ENCODE measurements around the gene TECPR2.

TECPR2 gene

DNA sequence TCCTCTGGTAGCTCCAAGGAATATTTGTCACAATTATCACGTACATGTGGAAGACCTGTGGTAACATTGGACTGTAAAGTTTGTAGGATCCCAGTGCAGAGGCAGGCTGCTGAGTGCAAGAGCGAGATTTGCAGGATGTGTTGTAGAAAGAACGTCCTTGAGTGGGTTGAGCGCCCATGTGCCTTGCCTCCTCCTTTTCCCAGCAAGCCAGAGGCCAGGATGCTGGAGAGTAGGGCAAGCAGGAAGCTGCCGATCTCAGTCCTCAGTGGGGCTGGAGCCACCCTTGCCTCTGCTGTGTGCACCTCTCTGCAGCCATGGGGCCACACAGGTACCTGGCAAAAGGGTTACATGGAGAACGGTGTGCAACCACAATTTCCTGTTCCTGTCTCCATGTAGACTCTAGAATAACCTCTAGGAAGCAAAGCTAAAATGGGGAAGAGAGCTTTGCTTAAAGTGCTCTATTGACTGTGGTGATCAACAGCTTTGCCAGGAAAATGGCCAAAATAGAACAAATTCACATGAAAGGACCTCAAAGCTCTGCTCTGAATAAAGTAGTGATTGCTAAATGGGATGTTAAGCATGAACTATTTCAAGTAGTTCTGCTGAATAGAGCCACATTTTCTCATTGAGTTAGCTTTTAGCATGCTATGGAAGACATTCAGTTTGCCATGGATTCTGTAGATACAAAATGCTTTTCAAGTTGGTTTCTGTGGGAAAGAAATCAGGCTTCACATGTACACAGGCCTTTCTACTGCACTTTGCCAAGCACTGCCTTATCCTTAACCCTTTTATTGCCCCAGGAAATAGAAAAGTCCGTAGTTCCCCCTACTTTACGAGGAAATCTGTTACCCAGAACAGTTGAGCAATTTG is 109.4 kb downstream of the TECPR2 start:
- no peak for DNase-seq (ENCODE audit: low read depth)

GRCh38 chr14:102472791-102473150 is 110.0 kb downstream of the TECPR2 start:
- DNase-seq (ENCODE audit: low read depth): no peak

- DNase-seq (ENCODE audit: low read depth): no peak
Observed at GRCh38 chr14:102473559-102473958, 110.8 kb downstream of the TECPR2 start.

GRCh38 chr14:102474934-102475333 is 112.2 kb downstream of the TECPR2 start:
- no peak for DNase-seq (ENCODE audit: low read depth)

DNA sequence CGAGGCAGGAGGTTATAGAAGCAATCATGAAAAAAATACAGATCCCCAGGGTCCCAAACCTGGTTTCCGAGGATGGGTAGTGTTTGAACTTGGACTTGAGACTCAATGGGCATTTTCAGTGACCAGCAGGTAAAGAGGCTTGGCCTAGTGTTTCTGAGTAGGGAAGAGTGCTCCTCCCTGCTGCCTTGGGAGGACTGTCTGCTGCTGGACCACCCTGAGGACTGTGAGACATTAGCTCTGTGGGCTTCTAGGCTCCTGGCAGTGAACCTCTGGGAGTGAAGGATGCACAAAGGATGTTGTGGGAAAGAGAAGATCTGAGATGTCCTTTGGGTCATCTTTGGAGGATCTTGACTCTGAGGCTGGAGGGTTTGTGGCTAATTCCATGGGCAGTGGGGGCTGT is 116.4 kb downstream of the TECPR2 start:
- no peak for DNase-seq (ENCODE audit: low read depth)

DNA sequence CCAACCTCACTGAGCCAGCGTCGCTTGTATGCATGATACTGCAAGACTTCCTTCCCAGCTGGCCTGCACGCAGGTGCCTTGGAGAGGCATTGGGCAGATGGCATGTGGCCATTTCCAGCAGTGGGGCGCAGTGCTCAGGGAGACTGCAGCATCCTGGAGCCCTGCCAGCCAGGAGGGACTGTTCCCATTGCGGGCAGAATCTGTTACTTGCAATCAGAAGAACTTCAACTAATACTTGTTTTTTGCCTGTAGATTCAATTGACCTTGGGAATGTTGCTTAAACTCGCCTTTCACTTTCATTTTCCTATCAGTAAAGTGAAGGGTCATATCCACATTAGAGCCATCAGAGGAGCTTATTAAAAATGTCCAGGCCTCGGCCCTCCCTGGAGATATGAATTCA is 117.0 kb downstream of the TECPR2 start:
- DNase-seq (ENCODE audit: low read depth): no peak

DNA sequence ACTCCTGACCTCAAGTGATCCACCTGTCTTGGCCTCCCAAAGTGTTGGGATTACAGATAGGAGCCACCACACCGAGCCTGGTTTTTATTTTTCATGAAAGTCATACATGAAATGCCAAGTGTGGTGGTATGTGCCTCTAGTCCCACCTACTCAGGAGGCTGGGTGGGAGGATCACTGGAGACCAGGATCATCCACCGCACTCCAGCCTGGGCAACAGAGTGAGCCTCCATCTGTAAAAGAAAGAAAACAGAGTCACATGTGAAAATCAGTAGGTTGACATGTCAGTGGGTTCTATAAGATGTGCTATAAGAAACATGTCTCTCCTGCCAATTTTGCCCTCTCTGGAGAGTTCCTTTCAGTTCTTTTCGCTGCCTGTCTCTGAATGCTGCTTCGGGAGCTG is 118.6 kb downstream of the TECPR2 start:
- no peak for DNase-seq (ENCODE audit: low read depth)

- DNase-seq (ENCODE audit: low read depth): no peak
Observed at GRCh38 chr14:102481791-102482238, 119.1 kb downstream of the TECPR2 start.

GRCh38 chr14:102484316-102484715 is 121.6 kb downstream of the TECPR2 start:
- no peak for DNase-seq (ENCODE audit: low read depth)

- DNase-seq (ENCODE audit: low read depth): no peak
Observed at GRCh38 chr14:102485693-102486512, 123.2 kb downstream of the TECPR2 start.

- no peak for DNase-seq (ENCODE audit: low read depth)
Observed at GRCh38 chr14:102486513-102487203, 123.9 kb downstream of the TECPR2 start.

DNA sequence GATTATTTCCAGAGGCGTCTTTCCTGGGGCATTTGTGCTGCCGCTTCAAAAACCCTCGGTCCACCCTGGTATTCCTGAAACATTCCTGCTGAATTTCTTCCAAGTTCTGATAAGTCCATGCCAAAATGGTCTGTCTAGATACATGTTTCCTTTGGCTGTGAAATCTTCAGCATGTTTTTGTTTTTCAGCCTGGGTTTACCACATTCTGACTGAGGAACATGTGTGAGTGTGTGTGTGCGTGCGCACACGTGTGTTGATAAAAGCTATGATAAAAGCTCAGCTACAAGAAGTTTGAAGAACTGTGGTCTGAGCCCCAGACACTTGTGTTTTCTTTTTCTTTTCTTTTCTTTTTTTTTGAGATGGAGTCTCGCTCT is 124.5 kb downstream of the TECPR2 start:
- no peak for DNase-seq (ENCODE audit: low read depth)

DNA sequence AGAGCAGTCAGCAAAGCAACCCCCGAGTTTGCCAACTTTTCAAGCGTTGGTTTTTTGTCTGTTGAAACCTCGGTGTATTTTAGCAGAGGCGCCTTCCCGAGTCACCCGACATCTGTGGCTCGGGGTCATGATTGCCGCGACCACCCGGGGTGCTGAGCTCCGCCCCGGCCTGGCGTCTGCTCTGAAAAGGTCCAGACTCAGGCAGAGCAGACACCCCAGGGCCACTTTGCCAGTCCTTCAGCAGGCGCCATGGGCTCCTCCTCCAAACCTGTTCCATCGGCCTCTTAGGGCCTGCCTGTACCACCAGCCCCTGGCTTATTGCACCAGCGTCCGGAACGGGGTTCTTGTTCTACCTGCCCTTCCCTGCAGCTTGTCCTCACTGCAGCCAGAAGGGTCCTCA is 127.7 kb downstream of the TECPR2 start:
- DNase-seq (ENCODE audit: low read depth): no peak

- no peak for DNase-seq (ENCODE audit: low read depth)
Observed at GRCh38 chr14:102491366-102491765, 128.6 kb downstream of the TECPR2 start.

DNA sequence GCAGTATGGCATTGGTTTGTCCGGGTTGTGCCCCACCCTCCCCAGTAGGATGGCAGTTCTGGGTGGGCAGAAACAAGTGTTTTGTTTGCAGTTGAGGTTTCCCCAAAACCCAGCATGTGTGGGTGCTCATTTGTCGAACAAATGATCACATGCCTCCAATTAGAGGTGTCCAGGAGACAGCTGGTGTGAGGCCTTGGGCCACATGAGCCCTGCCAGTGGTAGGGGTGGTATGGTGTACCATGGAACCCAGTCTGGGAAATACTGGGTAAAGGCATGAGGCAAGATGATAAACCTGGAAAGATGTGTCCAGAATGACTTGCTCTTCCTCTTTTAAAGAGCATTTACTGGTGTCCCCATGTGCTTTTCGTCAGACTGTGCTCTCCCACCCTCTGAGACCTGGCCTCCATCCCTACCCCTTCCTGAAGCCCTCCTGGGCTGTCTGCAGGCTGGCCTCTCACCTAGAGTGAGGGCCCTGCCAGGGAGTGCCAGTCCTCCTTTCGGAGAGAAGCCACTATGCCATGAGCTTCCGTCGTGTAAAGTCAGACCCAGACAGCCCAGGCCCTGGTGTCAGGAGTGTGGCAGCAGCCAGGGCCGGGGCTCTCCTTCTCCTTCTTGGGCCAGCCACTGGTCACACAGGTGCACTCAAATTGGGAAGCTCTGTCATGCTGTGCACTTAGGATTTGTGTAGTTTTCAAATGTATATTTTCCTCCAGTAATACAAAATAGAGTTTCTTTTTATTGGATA is 129.2 kb downstream of the TECPR2 start:
- no peak for DNase-seq (ENCODE audit: low read depth)

GRCh38 chr14:102492531-102492910 is 129.8 kb downstream of the TECPR2 start:
- no peak for DNase-seq (ENCODE audit: low read depth)

GRCh38 chr14:102493096-102493495 is 130.4 kb downstream of the TECPR2 start:
- DNase-seq (ENCODE audit: low read depth): no peak

- DNase-seq (ENCODE audit: low read depth): no peak
Observed at GRCh38 chr14:102493585-102493984, 130.8 kb downstream of the TECPR2 start.

GRCh38 chr14:102495491-102496330 is 133.0 kb downstream of the TECPR2 start:
- no peak for DNase-seq (ENCODE audit: low read depth)

- DNase-seq (ENCODE audit: low read depth): no peak
Observed at GRCh38 chr14:102496331-102496691, 133.6 kb downstream of the TECPR2 start.

Data from stromal cell of bone marrow (primary cell).